ENCODE data around the gene CYB561. TPM values are rescaled to one million over a fixed set of nuclear protein-coding genes. Genes with fewer than 3 reads are reported as not detected.

Gene CYB561
- total and polyA plus RNA-seq, 10 of the 15 experiments (the other 5 are each of a cell fraction or from before 2014, with no cell fraction given) = 0.52 to 6.9 (median 2.5) TPM

GRCh38 chr17:63478814-63479494 is 32.8 kb upstream of the CYB561 start:
- Histone ChIP-seq H3K27me3 (replicated peaks in 1 of 2; ENCODE audit: control insufficient read depth in 2 of 2, insufficient read depth in 2 of 2, low read length in 1 of 2) (peaks cover 9 to 13% of the 10 kb centered on the region in 2 experiments), H4K20me1 (ENCODE audit: control insufficient read depth, insufficient read depth) (no peaks in the 10 kb centered on the region), H3K4me1 (ENCODE audit: control insufficient read depth, insufficient read depth, low read length) (peaks cover 5% of the 10 kb centered on the region), H3K4me3 (no peak overlapping the region), H3K9ac (ENCODE audit: control insufficient read depth, insufficient read depth, low read length) (no peak overlapping the region), H3K4me2 (ENCODE audit: control insufficient read depth, insufficient read depth) (no peak overlapping the region), H3K9me3 (replicated peaks; ENCODE audit: control insufficient read depth, insufficient read depth, low read length) (no peaks in the 10 kb centered on the region), H3K27ac (ENCODE audit: control insufficient read depth, insufficient read depth) (no peak overlapping the region), H2AFZ (ENCODE audit: control insufficient read depth, low read depth, low read length) (no peak overlapping the region), H3K79me2 (ENCODE audit: control insufficient read depth, insufficient read depth, low read length) (no peaks in the 10 kb centered on the region), H3K36me3 (ENCODE audit: control insufficient read depth in 2 of 2, insufficient read depth in 2 of 2, low read length in 1 of 2) (no peaks in the 10 kb centered on the region)
- ChIA-PET RAD21 (ENCODE audit: unreplicated experiment) (interaction anchor here (0.5 to 6.5 kb wide), 7 partner anchors 26 to 133 kb away, joined by 3 to 75 read pairs (median 4); no protein-coding TSS in a partner anchor), SMC1A (ENCODE audit: uncharacterized antibody, unreplicated experiment) (interaction anchor here (0.8 to 3.3 kb wide), 9 partner anchors 18 to 73 kb away, joined by 3 to 26 read pairs (median 4); partner anchors contain the start of gene CYB561), CTCF (interaction anchor here (0.6 to 7.0 kb wide), 19 partner anchors 9 to 232 kb away, joined by 3 to 104 read pairs (median 6); partner anchors contain the start of gene CYB561), POLR2A (interaction anchor here (1.3 kb wide), 1 partner anchor 51 kb away, joined by 3 read pairs; no protein-coding TSS in a partner anchor)
- peak; percentile 89 for FAIRE-seq
- no peak for DNase-seq (ENCODE audit: low read depth, low spot score)
- BruUV-seq (replicated peaks) = no TSS peak
- in situ Hi-C loops (cut with MboI) = loop anchor here (5.0 kb wide), 1 partner anchor 57 kb away; no protein-coding TSS in a partner anchor
- TF ChIP-seq RAD21 (IDR thresholded peaks at IDR 0.05; ENCODE audit: insufficient read depth, low read depth, low read length) (peak; percentile 90), SMARCA5 (IDR thresholded peaks at IDR 0.05) (0 out of 2 replicates have a peak, but pooled peaks have one; percentile 35), CTCF (IDR thresholded peaks at IDR 0.05 in 2 of 3, conservative IDR thresholded peaks at IDR 0.05 in 1 of 3; ENCODE audit: control insufficient read depth in 2 of 3, extremely low read depth in 1 of 3, insufficient read depth in 1 of 3, low read depth in 3 of 3, low read length in 3 of 3) (peak; percentile 85 to 94 (median 86)), ZBTB40 (IDR thresholded peaks at IDR 0.05; ENCODE audit: borderline replicate concordance) (no peak), SMC3 (IDR thresholded peaks at IDR 0.05; ENCODE audit: borderline replicate concordance, low read length) (peak; percentile 96), YY1 (IDR thresholded peaks at IDR 0.05; ENCODE audit: low read depth, low read length) (peak; percentile 71), IRF4 (IDR thresholded peaks at IDR 0.05; ENCODE audit: low read depth, low read length) (0 out of 2 replicates have a peak, but pooled peaks have one; percentile 38), NKRF (conservative IDR thresholded peaks at IDR 0.05) (no peak)
- ATAC-seq = peak; percentile 97
- 26% methylated on average over 16 of the region's 16 CpGs for WGBS (ENCODE audit: insufficient coverage, insufficient replicate concordance, low lambda C conversion rate, missing lambda C conversion rate)
- intact Hi-C loops (cut with micrococcal nuclease; ENCODE audit: unreplicated experiment) = loop anchor here (1.0 to 5.0 kb wide), 3 partner anchors 37 to 134 kb away; no protein-coding TSS in a partner anchor

Data from GM12878 (cell line).